ENCODE measurements around the gene GIGYF2. TPM values are rescaled to one million over a fixed set of nuclear protein-coding genes. Genes with fewer than 3 reads are reported as not detected.

Gene GIGYF2
- total and polyA plus RNA-seq, 9 donors = 22.1 to 83.6 (median 68.4) TPM

- intact Hi-C loops (cut with DNase I) = loop anchor here in 2 of 4 donors (2.0 to 5.0 kb wide), 2 partner anchors 56 to 57 kb away; no protein-coding TSS in a partner anchor
- WGBS, 3 donors = 85 to 90% (median 89%) methylated on average over 10 of the region's 10 CpGs
- Histone ChIP-seq H3K9me3 (no peaks in the 10 kb centered on the region), H3K36me3 (no peaks in the 10 kb centered on the region), H3K27ac (no peak overlapping the region), H3K27me3 (no peaks in the 10 kb centered on the region), H3K4me3 (no peak overlapping the region), H3K4me1 (ENCODE audit: insufficient read depth) (no peaks in the 10 kb centered on the region)
- no peak for DNase-seq
- TF ChIP-seq CTCF (IDR thresholded peaks at IDR 0.05) (no peak), EP300 (IDR thresholded peaks at IDR 0.05) (no peak), POLR2A (IDR thresholded peaks at IDR 0.05) (no peak)
Observed at GRCh38 chr2:232667989-232668583, 29.0 kb upstream of the GIGYF2 start.

GRCh38 chr2:232668805-232669444, 28.2 kb upstream of the GIGYF2 start:
- peak in 2 of 3 donors; percentile 34 to 52 for TF ChIP-seq CTCF (IDR thresholded peaks at IDR 0.05)
- TF ChIP-seq POLR2A (IDR thresholded peaks at IDR 0.05) = no peak
- H3K27ac ChIP-seq = no peak overlapping the region
- WGBS, 3 donors = 54 to 61% (median 59%) methylated on average over 17 of the region's 17 CpGs
- no peaks in the 10 kb centered on the region for H3K9me3 ChIP-seq
- intact Hi-C loops (cut with DNase I) = loop anchor here in 2 of 4 donors (2.0 to 5.0 kb wide), 2 partner anchors 57 to 58 kb away; no protein-coding TSS in a partner anchor
- no peaks in the 10 kb centered on the region for H3K4me1 ChIP-seq (ENCODE audit: insufficient read depth)
- H3K27me3 ChIP-seq = no peaks in the 10 kb centered on the region
- peak; percentile 27 to 51 (median 32) for DNase-seq
- H3K4me3 ChIP-seq = no peak overlapping the region
- H3K36me3 ChIP-seq = no peaks in the 10 kb centered on the region

- H3K4me1 ChIP-seq (ENCODE audit: insufficient read depth) = no peaks in the 10 kb centered on the region
- no peaks in the 10 kb centered on the region for H3K9me3 ChIP-seq
- H3K27ac ChIP-seq = no peak overlapping the region
- WGBS, 3 donors = 91 to 100% (median 100%) methylated on average over 1 of the region's 1 CpG
- intact Hi-C loops (cut with DNase I) = no loop called here
- H3K36me3 ChIP-seq = no peaks in the 10 kb centered on the region
- H3K27me3 ChIP-seq = no peaks in the 10 kb centered on the region
- TF ChIP-seq POLR2A (IDR thresholded peaks at IDR 0.05) (no peak), EP300 (IDR thresholded peaks at IDR 0.05) (no peak), CTCF (IDR thresholded peaks at IDR 0.05) (no peak)
- H3K4me3 ChIP-seq = no peak overlapping the region
- DNase-seq = no peak
Observed at GRCh38 chr2:232672588-232672987, 24.5 kb upstream of the GIGYF2 start.

- WGBS, 3 donors = 69 to 77% (median 71%) methylated on average over 6 of the region's 6 CpGs
- no peaks in the 10 kb centered on the region for H3K4me1 ChIP-seq (ENCODE audit: insufficient read depth)
- H3K4me3 ChIP-seq = no peak overlapping the region
- H3K27ac ChIP-seq = no peak overlapping the region
- H3K36me3 ChIP-seq = no peaks in the 10 kb centered on the region
- H3K27me3 ChIP-seq = no peaks in the 10 kb centered on the region
- no peak for DNase-seq
- no peaks in the 10 kb centered on the region for H3K9me3 ChIP-seq
- intact Hi-C loops (cut with DNase I) = no loop called here
- TF ChIP-seq CTCF (IDR thresholded peaks at IDR 0.05) = no peak
Observed at GRCh38 chr2:232674491-232674890, 22.6 kb upstream of the GIGYF2 start.
